Epithelial cell of proximal tubule (primary cell): ENCODE measurements around the gene AADAT. TPM values are rescaled to one million over a fixed set of nuclear protein-coding genes. Genes with fewer than 3 reads are reported as not detected.

Experiments
- DNase-seq: peaks from one replicate; pipeline ENCODE4 v3.0.0-alpha.2; 2011; ENCODE audit warnings: low read depth
- H3K4me3 ChIP-seq: 2 replicates; pipeline ENCODE4 v1.5.1; 2011; ENCODE audit warnings: low read depth, mild to moderate bottlenecking, low read length
- CTCF ChIP-seq: conservative IDR thresholded peaks from 2 replicates; pipeline ENCODE4 v1.5.1; 2012; ENCODE audit warnings: low read depth, mild to moderate bottlenecking, low read length
- total RNA-seq: library from RNA; depleted of rRNA; stranded (reverse); fragments of >200 nt; gene quantifications from 2 replicates; pipeline ENCODE4 v1.2.3, GENCODE V29; 2015

AADAT gene
- total RNA-seq, 1 donor from 2014 or later = 17.4 TPM

DNA sequence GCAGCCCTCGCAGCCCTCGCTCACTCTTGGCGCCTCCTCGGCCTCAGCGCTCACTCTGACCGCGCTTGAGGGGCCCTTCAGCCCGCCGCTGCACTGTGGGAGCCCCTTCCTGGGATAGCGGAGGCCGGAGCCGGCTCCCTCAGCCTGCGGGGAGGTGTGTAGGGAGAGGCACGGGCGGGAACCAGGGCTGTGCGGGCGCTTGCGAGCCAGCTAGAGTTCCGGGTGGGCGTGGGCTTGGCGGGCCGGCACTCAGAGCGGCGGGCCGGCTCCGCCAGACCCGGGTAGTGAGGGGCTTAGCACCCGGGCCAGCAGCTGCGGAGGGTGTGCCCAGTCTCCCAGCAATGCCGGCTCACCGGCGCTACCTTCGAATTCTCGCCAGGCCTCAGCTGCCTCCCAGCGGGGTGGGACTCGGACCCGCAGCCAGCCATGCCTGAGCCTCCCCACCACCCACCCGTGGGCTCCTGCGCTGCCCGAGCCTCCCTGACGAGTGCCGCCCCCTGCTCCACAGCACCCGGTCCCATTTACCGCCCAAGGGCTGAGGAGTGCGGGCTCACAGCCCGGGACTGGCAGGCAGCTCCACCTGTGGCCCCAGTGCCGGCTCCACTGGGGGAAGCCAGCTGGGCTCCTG, 1.4 kb upstream of the AADAT start:
- no peak for DNase-seq
- H3K4me3 ChIP-seq = no peak overlapping the region
- TF ChIP-seq CTCF = no peak

DNA sequence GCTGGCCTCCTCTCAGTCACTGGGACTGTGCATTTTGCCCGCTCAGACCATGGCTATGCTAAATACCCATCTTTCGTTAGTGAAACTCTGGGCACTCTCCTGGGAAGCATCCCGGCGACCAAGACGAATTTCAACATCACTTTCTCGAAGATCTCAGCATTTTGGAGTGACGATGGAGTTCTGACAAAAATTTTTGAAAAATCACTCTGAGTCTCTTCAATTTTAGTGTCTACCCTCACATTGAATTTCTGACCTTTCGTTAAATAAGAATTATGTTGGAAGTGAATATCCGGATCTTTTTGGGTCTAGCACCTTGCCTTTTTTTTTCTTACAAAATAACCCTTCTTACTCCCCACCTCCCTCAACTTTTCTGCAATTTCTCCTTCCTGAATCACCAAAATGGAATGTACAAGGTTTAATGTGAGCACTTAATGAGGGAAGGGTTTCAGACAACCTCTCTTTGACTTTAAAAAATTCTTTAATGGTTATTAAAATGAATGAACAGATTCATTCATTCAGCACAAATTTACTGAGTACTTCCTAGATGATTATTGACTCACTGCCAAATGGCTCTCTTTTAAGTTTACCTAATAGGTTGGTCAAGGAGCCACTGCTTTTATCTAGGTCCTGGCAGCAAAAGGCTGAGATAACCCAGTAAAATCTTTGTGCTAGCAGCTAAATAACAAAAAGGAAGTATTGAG, 746 bp upstream of the AADAT start:
- peak overlapping the region; percentile 69 for H3K4me3 ChIP-seq
- no peak for DNase-seq
- no peak for TF ChIP-seq CTCF

- H3K4me3 ChIP-seq = peak overlapping the region; percentile 69
- no peak for TF ChIP-seq CTCF
- no peak for DNase-seq
Measured at GRCh38 chr4:170089274-170089667, 485 bp downstream of the AADAT start.

- no peak for TF ChIP-seq CTCF
- H3K4me3 ChIP-seq = peak overlapping the region; percentile 69
- no peak for DNase-seq
Measured at GRCh38 chr4:170088716-170089115, 1.0 kb downstream of the AADAT start.

DNA sequence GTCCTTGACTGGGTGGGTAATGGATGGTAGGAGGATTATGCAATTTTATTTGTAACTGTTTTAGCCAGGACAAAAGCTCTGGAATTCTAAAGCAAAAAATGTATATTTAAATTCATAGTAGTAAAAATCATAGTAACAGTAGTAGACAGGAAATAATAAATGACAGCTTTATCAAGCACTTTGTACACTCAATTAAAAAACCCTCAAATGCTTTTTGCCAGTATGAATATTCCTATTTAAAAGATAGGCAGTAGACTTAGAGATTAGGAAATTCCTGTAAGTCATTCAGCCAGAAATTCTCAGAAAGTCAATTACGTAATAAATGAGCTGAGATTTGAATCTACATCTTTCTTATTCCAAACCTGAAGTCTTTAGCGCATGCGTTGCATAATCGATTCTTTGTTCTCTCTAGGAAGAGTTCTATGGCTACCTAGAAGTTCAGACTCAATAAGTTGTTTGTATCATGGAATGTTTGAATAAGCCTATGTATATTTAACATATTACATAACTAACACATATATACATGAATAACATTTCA, 2.5 kb downstream of the AADAT start:
- H3K4me3 ChIP-seq = no peak overlapping the region
- no peak for DNase-seq
- TF ChIP-seq CTCF = no peak

DNA sequence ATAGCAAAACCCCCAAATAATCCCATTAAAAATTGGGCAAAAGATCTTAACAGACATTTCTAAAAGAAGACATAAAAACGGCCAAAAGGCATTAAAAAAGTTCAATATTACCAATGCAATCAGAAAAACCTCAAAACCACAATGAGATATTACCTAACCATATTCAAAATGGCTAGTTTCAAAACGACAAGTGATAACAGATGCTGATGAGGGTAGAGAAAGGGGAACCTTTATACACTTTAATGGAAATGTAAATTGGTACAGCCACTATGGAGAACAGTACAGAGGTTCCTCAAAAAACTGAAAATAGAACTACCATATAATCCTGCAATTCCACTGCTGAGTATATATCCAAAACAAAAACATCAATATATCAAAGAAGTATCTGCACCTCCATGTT, 6.2 kb downstream of the AADAT start:
- no peak for DNase-seq
- H3K4me3 ChIP-seq = no peak overlapping the region
- no peak for TF ChIP-seq CTCF
